ENCODE data around the gene RBM39. TPM values are rescaled to one million over a fixed set of nuclear protein-coding genes. Genes with fewer than 3 reads are reported as not detected.

RBM39 gene
- total RNA-seq, 4 donors from 2014 or later: 143 to 272 (median 165) TPM

- Histone ChIP-seq H3K4me1 (peaks cover 58 to 82% (median 80%) of the 10 kb centered on the region in 4 donors), H3K36me3 (no peaks in the 10 kb centered on the region), H3K9me3 (no peaks in the 10 kb centered on the region), H3K4me3 (no peak overlapping the region), H3K27me3 (no peaks in the 10 kb centered on the region), H3K27ac (replicated peaks in 1 of 4) (no peak overlapping the region)
- intact Hi-C loops (cut with DNase I): loop anchor here (5.0 kb wide), 1 partner anchor 43 kb away; the partner anchor contains the start of gene SPAG4
- peak; percentile 66 for DNase-seq (ENCODE audit: extremely low spot score)
- 93% methylated on average over 10 of the region's 10 CpGs for WGBS
- TF ChIP-seq POLR2AphosphoS5 (IDR thresholded peaks at IDR 0.05) (no peak), EP300 (IDR thresholded peaks at IDR 0.05) (no peak), POLR2A (IDR thresholded peaks at IDR 0.05; ENCODE audit: low read depth) (no peak)
- TF ChIP-seq, protein P1, sequence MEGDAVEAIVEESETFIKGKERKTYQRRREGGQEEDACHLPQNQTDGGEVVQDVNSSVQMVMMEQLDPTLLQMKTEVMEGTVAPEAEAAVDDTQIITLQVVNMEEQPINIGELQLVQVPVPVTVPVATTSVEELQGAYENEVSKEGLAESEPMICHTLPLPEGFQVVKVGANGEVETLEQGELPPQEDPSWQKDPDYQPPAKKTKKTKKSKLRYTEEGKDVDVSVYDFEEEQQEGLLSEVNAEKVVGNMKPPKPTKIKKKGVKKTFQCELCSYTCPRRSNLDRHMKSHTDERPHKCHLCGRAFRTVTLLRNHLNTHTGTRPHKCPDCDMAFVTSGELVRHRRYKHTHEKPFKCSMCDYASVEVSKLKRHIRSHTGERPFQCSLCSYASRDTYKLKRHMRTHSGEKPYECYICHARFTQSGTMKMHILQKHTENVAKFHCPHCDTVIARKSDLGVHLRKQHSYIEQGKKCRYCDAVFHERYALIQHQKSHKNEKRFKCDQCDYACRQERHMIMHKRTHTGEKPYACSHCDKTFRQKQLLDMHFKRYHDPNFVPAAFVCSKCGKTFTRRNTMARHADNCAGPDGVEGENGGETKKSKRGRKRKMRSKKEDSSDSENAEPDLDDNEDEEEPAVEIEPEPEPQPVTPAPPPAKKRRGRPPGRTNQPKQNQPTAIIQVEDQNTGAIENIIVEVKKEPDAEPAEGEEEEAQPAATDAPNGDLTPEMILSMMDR (IDR thresholded peaks at IDR 0.05): no peak
Measured at GRCh38 chr20:35660122-35660937, 81.7 kb downstream of the RBM39 start.

DNA sequence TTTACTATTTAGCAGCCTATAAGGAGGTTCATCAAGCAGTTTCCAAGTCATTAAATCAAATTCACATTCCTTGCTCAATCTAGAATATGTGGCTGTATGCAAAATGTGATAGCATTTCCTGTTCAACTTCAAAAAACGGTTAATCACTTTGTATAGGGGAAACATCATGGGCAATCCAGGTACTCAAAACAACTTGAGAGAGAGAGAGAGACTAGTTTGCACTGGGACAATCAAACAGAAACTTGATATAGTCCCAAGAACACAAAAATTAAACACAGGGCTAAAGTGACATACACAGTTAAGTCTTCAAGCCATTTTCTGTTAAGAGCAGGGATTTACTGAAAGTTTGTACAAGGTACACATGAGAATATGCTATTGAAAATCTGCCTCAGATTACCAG is 84.8 kb downstream of the RBM39 start:
- H3K27me3 ChIP-seq: no peaks in the 10 kb centered on the region
- DNase-seq (ENCODE audit: extremely low spot score): no peak
- peaks cover 4 to 30% (median 29%) of the 10 kb centered on the region in 4 donors for H3K36me3 ChIP-seq
- H3K9me3 ChIP-seq: no peaks in the 10 kb centered on the region
- H3K4me1 ChIP-seq: peaks cover 52 to 77% (median 71%) of the 10 kb centered on the region in 4 donors
- no peak overlapping the region for H3K27ac ChIP-seq (replicated peaks in 1 of 4)
- H3K4me3 ChIP-seq: no peak overlapping the region
- TF ChIP-seq EP300 (IDR thresholded peaks at IDR 0.05): no peak
- WGBS: 28% methylated on average over 1 of the region's 1 CpG
- intact Hi-C loops (cut with DNase I): no loop called here

DNA sequence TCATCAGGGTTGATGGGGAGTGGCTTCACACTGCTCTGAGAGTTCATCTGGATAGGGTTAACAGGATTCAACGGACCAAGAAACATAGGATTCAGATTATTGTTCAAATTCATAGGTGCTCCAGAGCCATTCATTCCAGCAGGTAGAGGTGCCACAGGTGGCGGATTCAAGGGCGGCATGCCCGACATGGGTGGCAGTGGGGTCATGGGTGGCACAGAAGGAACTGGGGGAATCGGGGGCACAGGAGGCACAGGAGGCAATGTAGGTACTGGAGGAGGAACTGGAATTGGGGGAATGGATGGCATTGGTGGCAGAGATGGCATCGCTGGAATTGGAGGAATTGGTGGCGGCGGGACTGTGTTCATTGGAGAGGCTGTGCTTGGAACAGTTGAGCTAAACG is 87.6 kb downstream of the RBM39 start:
- WGBS: 86% methylated on average over 9 of the region's 9 CpGs
- Histone ChIP-seq H3K4me1 (peaks cover 36 to 73% (median 70%) of the 10 kb centered on the region in 4 donors), H3K27ac (replicated peaks in 1 of 4) (no peak overlapping the region), H3K36me3 (peaks cover 4 to 31% (median 29%) of the 10 kb centered on the region in 4 donors), H3K27me3 (no peaks in the 10 kb centered on the region), H3K4me3 (no peak overlapping the region), H3K9me3 (no peaks in the 10 kb centered on the region)
- TF ChIP-seq, protein P1 (IDR thresholded peaks at IDR 0.05): no peak
- TF ChIP-seq POLR2A (IDR thresholded peaks at IDR 0.05; ENCODE audit: low read depth) (no peak), POLR2AphosphoS5 (IDR thresholded peaks at IDR 0.05) (no peak), EP300 (IDR thresholded peaks at IDR 0.05) (no peak)
- DNase-seq (ENCODE audit: extremely low spot score): no peak
- intact Hi-C loops (cut with DNase I): no loop called here

- TF ChIP-seq, protein P1 (IDR thresholded peaks at IDR 0.05): no peak
- TF ChIP-seq POLR2AphosphoS5 (IDR thresholded peaks at IDR 0.05) (no peak), EP300 (IDR thresholded peaks at IDR 0.05) (no peak), POLR2A (IDR thresholded peaks at IDR 0.05; ENCODE audit: low read depth) (no peak)
- Histone ChIP-seq H3K36me3 (peaks cover 4 to 31% (median 29%) of the 10 kb centered on the region in 4 donors), H3K27me3 (no peaks in the 10 kb centered on the region), H3K4me1 (peaks cover 33 to 73% (median 70%) of the 10 kb centered on the region in 4 donors), H3K9me3 (no peaks in the 10 kb centered on the region), H3K4me3 (no peak overlapping the region), H3K27ac (replicated peaks in 1 of 4) (no peak overlapping the region)
- DNase-seq (ENCODE audit: extremely low spot score): no peak
- intact Hi-C loops (cut with DNase I): no loop called here
- 89% methylated on average over 4 of the region's 4 CpGs for WGBS
Measured at GRCh38 chr20:35653893-35654292, 88.2 kb downstream of the RBM39 start.

Small RNA genes lying within 50 kb of the gene (small RNA-seq; reads per million reads assigned to genes)
- gene RF00026: 0 reads per million in 3 donors

Other genes with a start within 250 kb of the RBM39 start
- not detected for gene C20orf173, start 212.6 kb downstream of the RBM39 start, total RNA-seq
- 100 to 1,000 TPM; 125 to 184 (median 133) TPM for gene ERGIC3, start 200.2 kb downstream of the RBM39 start, total RNA-seq
- gene SPAG4, start 126.4 kb downstream of the RBM39 start, total RNA-seq: 1 to 10 TPM; 2.6 to 5.0 (median 2.9) TPM
- 100 to 1,000 TPM in 2 of 4 donors, 10 to 100 TPM in 2; 23.0 to 148 (median 99.9) TPM for gene CPNE1, start 77.4 kb downstream of the RBM39 start, total RNA-seq
- 10 to 100 TPM; 21.0 to 30.6 (median 24.0) TPM for gene RBM12, start 77.4 kb downstream of the RBM39 start, total RNA-seq
- 10 to 100 TPM; 25.3 to 63.3 (median 32.7) TPM for gene NFS1, start 42.9 kb downstream of the RBM39 start, total RNA-seq
- 100 to 1,000 TPM; 159 to 360 (median 263) TPM for gene ROMO1, start 42.9 kb downstream of the RBM39 start, total RNA-seq
- 10 to 100 TPM; 45.9 to 62.2 (median 48.0) TPM for gene PHF20, start 29.8 kb upstream of the RBM39 start, total RNA-seq
- gene SCAND1, start 212.2 kb upstream of the RBM39 start, total RNA-seq: 100 to 1,000 TPM in 2 of 4 donors, 10 to 100 TPM in 2; 79.7 to 138 (median 94.2) TPM
- 1 to 10 TPM; 4.2 to 7.1 (median 4.7) TPM for gene CNBD2, start 226.3 kb upstream of the RBM39 start, total RNA-seq